HepG2 (cell line): ENCODE data around the gene SLCO1B1.

Experiments used
- BRCA1 ChIP-seq: sonication (generic); formaldehyde crosslinking; IDR thresholded peaks from 2 replicates; pipeline ENCODE4 v1.4.0; 2020; ENCODE audit warnings: missing genetic modification reagents
- CHCHD3 ChIP-seq: sonication (generic); formaldehyde crosslinking; IDR thresholded peaks from 2 replicates; pipeline ENCODE4 v1.8.0; 2022; ENCODE audit warnings: mild to moderate bottlenecking, missing genetic modification reagents, moderate library complexity
- EZH2 ChIP-seq: conservative IDR thresholded peaks from 2 replicates; pipeline ENCODE4 v1.6.1; 2012; ENCODE audit warnings: mild to moderate bottlenecking, low read depth, low read length, moderate library complexity
- FOXO1 ChIP-seq: sonication (generic); formaldehyde crosslinking; IDR thresholded peaks from 2 replicates; pipeline ENCODE4 v1.4.0; 2020; ENCODE audit warnings: missing genetic modification reagents
- ZNF431 ChIP-seq: sonication (generic); formaldehyde crosslinking; IDR thresholded peaks from 2 replicates; pipeline ENCODE4 v1.9.0; 2022; ENCODE audit warnings: missing genetic modification reagents, low read depth, mild to moderate bottlenecking, borderline replicate concordance
- ZNF792 ChIP-seq: IDR thresholded peaks from 2 replicates; pipeline ENCODE4 v1.6.1; 2016
- TF ChIP-seq, protein P1 (sequence below): sonication (generic); formaldehyde crosslinking; IDR thresholded peaks from 2 replicates; pipeline ENCODE4 v1.5.0; 2020; ENCODE audit warnings: mild to moderate bottlenecking, missing genetic modification reagents, moderate library complexity
- TF ChIP-seq, protein P2 (sequence below): sonication (generic); formaldehyde crosslinking; IDR thresholded peaks from 2 replicates; pipeline ENCODE4 v1.4.0; 2020; ENCODE audit warnings: missing genetic modification reagents, mild to moderate bottlenecking, borderline replicate concordance

DNA sequence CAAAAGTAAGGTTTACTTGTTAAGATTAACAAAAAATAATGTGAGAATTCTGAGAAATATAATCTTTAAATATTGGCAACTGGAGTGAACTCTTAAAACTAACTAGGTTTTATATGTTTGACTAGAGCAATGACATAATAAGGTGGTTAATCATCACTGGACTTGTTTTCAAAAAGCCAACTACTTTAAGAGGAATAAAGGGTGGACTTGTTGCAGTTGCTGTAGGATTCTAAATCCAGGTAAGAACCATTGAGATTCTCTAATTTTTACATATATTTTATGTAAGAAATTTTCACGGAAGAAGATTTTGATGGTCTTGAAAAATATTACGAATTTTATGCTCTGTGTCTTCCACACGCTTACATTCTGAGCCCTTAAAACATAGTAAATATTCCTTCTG lies at the start of gene SLCO1B1:
- TF ChIP-seq, protein P1, sequence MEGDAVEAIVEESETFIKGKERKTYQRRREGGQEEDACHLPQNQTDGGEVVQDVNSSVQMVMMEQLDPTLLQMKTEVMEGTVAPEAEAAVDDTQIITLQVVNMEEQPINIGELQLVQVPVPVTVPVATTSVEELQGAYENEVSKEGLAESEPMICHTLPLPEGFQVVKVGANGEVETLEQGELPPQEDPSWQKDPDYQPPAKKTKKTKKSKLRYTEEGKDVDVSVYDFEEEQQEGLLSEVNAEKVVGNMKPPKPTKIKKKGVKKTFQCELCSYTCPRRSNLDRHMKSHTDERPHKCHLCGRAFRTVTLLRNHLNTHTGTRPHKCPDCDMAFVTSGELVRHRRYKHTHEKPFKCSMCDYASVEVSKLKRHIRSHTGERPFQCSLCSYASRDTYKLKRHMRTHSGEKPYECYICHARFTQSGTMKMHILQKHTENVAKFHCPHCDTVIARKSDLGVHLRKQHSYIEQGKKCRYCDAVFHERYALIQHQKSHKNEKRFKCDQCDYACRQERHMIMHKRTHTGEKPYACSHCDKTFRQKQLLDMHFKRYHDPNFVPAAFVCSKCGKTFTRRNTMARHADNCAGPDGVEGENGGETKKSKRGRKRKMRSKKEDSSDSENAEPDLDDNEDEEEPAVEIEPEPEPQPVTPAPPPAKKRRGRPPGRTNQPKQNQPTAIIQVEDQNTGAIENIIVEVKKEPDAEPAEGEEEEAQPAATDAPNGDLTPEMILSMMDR (CRISPR knock-in tag): no peak
- TF ChIP-seq FOXO1 (no peak), CHCHD3 (CRISPR knock-in tag) (no peak), BRCA1 (CRISPR knock-in tag) (no peak), EZH2 (no peak), ZNF792 (CRISPR knock-in tag) (no peak), ZNF431 (CRISPR knock-in tag) (no peak)
- TF ChIP-seq, protein P2, sequence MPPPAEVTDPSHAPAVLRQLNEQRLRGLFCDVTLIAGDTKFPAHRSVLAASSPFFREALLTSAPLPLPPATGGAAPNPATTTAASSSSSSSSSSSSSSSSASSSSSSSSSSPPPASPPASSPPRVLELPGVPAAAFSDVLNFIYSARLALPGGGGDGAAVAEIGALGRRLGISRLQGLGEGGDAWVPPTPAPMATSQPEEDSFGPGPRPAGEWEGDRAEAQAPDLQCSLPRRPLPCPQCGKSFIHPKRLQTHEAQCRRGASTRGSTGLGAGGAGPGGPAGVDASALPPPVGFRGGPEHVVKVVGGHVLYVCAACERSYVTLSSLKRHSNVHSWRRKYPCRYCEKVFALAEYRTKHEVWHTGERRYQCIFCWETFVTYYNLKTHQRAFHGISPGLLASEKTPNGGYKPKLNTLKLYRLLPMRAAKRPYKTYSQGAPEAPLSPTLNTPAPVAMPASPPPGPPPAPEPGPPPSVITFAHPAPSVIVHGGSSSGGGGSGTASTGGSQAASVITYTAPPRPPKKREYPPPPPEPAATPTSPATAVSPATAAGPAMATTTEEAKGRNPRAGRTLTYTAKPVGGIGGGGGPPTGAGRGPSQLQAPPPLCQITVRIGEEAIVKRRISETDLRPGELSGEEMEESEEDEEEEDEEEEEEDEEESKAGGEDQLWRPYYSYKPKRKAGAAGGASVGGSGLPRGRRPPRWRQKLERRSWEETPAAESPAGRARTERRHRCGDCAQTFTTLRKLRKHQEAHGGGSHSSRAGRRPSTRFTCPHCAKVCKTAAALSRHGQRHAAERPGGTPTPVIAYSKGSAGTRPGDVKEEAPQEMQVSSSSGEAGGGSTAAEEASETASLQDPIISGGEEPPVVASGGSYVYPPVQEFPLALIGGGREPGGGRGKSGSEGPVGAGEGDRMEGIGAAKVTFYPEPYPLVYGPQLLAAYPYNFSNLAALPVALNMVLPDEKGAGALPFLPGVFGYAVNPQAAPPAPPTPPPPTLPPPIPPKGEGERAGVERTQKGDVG (CRISPR knock-in tag): no peak
